Measurements from ENCODE around the gene IRF2BP1. TPM values are rescaled to one million over a fixed set of nuclear protein-coding genes. Genes with fewer than 3 reads are reported as not detected.

Gene IRF2BP1, protein sequence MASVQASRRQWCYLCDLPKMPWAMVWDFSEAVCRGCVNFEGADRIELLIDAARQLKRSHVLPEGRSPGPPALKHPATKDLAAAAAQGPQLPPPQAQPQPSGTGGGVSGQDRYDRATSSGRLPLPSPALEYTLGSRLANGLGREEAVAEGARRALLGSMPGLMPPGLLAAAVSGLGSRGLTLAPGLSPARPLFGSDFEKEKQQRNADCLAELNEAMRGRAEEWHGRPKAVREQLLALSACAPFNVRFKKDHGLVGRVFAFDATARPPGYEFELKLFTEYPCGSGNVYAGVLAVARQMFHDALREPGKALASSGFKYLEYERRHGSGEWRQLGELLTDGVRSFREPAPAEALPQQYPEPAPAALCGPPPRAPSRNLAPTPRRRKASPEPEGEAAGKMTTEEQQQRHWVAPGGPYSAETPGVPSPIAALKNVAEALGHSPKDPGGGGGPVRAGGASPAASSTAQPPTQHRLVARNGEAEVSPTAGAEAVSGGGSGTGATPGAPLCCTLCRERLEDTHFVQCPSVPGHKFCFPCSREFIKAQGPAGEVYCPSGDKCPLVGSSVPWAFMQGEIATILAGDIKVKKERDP
- total RNA-seq (2022; extraction: Qiagen RNA extraction) = 19.8 to 36.1 TPM (median 34.7 TPM) in 5 replicates

GRCh38 chr19:45885556-45886426 is at the start of gene IRF2BP1:
Gene IRF2BP1, minus strand, starts transcription at chr19:45886141. Its CDS starts 367 bp downstream, at chr19:45885774.

GRCh38 chr19:45913874-45914830 is 28.2 kb upstream of the IRF2BP1 start, which contains the start of gene NANOS2:
Gene NANOS2, minus strand, starts transcription at chr19:45914778. Its CDS starts 85 bp downstream, at chr19:45914693.

DNA sequence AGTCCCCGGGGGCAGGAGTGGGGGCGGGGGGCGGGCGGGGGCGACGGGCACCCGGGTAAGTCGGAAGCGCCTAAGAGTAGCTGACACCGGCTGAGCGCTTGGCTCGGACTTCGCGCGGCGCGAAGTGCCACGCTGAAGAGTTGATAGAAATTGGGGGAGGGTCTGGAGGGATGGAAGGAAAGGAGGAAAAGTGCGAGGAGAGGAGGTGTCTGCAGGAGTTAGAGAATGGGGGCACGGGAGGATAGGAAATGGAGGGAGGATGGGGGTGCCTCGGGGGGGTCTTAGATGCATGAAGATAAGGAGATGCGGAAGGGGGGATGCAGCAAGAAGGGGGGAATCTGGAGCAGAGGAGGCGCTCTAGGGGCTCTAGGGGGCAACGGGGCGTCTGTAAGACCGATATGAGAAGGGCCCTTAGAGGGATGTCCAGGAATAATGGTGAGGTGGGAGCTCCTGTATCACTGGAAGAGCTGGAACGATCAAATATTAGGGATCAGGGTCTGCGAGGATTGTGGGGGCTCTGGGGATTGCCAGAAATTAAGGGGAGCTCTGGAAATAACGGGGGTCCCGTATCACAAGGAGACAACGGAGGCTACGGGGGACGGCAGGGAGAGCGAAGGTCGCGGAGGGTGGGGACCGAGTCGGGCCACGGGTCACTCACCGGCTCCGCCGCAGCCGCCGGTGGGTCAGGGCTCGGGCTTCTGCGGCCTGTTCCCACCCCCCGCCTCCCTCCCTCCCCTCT is 16.1 kb upstream of the IRF2BP1 start, which contains the start of gene MYPOP:
TSS of gene MYPOP (minus strand) at position 702 of the 739 bp plus-strand sequence. CDS start 840 bp downstream, outside the sequence.

GRCh38 chr19:45863840-45864628 is 21.9 kb downstream of the IRF2BP1 start, which contains the start of gene FOXA3:
Gene FOXA3, plus strand, starts transcription at chr19:45864326. Its CDS starts 131 bp downstream, at chr19:45864457.

DNA sequence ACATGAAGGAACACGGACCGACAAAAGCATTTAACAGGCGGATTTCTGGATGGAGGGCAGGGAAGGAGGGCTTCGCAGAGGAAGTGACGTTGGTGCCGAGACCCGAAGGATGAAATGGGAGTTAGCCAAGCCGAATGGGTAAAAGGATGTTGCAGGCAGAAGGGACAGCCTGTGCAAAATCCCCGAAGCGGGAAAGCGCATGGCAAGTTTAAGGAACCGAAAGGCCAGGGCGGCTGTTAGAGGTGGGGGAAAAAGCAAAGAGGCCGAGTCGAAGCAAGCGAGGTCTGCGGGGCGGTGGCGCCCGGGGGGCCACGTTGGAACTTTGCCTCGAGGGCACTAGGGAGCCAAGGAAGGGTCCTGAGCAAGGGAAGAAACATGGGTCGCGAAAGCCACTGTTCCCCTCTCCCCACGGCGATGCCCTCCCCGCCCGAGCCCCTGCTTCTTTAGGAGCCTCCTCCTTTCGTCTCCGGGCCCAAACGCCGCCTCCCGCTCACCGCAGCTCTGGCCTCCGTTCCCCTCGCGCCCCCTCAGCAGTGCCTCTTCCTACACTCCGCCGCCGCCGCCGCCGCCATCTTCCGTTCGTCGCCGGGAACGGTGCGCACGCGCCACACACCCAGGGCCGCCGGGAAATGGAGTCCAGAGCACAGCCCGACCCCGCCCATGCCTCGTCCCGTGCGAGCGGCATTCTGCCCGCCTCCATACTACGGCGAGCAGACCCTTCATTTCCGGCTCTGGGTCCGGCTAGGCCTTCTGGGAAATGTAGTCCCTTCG is 23.2 kb downstream of the IRF2BP1 start, which contains the start of gene SYMPK:
TSS of gene SYMPK (minus strand) at position 584 of the 771 bp plus-strand sequence. CDS start 8,652 bp downstream, outside the sequence.

Other genes with a start within 250 kb of the IRF2BP1 start
- gene EML2, start 246.7 kb downstream of the IRF2BP1 start, total RNA-seq (2022; extraction: Qiagen RNA extraction) = 18.4 to 27.7 TPM (median 24.5 TPM) in 5 replicates
- 2.0 to 5.1 TPM (median 3.5 TPM) in 5 replicates for gene GIPR, start 217.9 kb downstream of the IRF2BP1 start, total RNA-seq (2022; extraction: Qiagen RNA extraction)
- 770 to 989 TPM (median 799 TPM) in 5 replicates for gene SNRPD2, start 194.2 kb downstream of the IRF2BP1 start, total RNA-seq (2022; extraction: Qiagen RNA extraction)
- gene QPCTL, start 193.5 kb downstream of the IRF2BP1 start, total RNA-seq (2022; extraction: Qiagen RNA extraction) = 6.5 to 10.3 TPM (median 9.3 TPM) in 5 replicates
- 7.2 to 10.0 TPM (median 9.3 TPM) in 5 replicates for gene FBXO46, start 155.2 kb downstream of the IRF2BP1 start, total RNA-seq (2022; extraction: Qiagen RNA extraction)
- gene MEIOSIN, start 152.7 kb downstream of the IRF2BP1 start, total RNA-seq (2022; extraction: Qiagen RNA extraction) = 0.06 to 0.08 TPM (median 0.07 TPM) in 4 of 5 replicates, not detected in the other
- gene SIX5, start 116.9 kb downstream of the IRF2BP1 start, total RNA-seq (2022; extraction: Qiagen RNA extraction) = 16.8 to 28.2 TPM (median 25.8 TPM) in 5 replicates
- gene DMPK, start 103.7 kb downstream of the IRF2BP1 start, total RNA-seq (2022; extraction: Qiagen RNA extraction) = 32.3 to 55.5 TPM (median 45.8 TPM) in 5 replicates
- 20.2 to 37.2 TPM (median 35.9 TPM) in 5 replicates for gene DMWD, start 93.3 kb downstream of the IRF2BP1 start, total RNA-seq (2022; extraction: Qiagen RNA extraction)
- not detected in 5 replicates for gene RSPH6A, start 70.8 kb downstream of the IRF2BP1 start, total RNA-seq (2022; extraction: Qiagen RNA extraction)
- gene SYMPK, start 23.0 kb downstream of the IRF2BP1 start, total RNA-seq (2022; extraction: Qiagen RNA extraction) = 53.1 to 81.3 TPM (median 74.4 TPM) in 5 replicates
- gene FOXA3, start 21.8 kb downstream of the IRF2BP1 start, total RNA-seq (2022; extraction: Qiagen RNA extraction) = 0.55 to 0.95 TPM (median 0.91 TPM) in 5 replicates
- gene MYPOP, start 16.5 kb upstream of the IRF2BP1 start, total RNA-seq (2022; extraction: Qiagen RNA extraction) = 5.3 to 10.5 TPM (median 8.7 TPM) in 5 replicates
- not detected in 5 replicates for gene NANOS2, start 28.6 kb upstream of the IRF2BP1 start, total RNA-seq (2022; extraction: Qiagen RNA extraction)
- gene NOVA2, start 87.7 kb upstream of the IRF2BP1 start, total RNA-seq (2022; extraction: Qiagen RNA extraction) = 0.33 to 0.49 TPM (median 0.44 TPM) in 5 replicates
- gene CCDC61, start 109.3 kb upstream of the IRF2BP1 start, total RNA-seq (2022; extraction: Qiagen RNA extraction) = 3.7 to 6.2 TPM (median 4.5 TPM) in 5 replicates
- not detected in 5 replicates for gene PGLYRP1, start 136.9 kb upstream of the IRF2BP1 start, total RNA-seq (2022; extraction: Qiagen RNA extraction)
- 0.28 to 0.52 TPM (median 0.41 TPM) in 5 replicates for gene IGFL4, start 154.9 kb upstream of the IRF2BP1 start, total RNA-seq (2022; extraction: Qiagen RNA extraction)
- gene IGFL3, start 238.5 kb upstream of the IRF2BP1 start, total RNA-seq (2022; extraction: Qiagen RNA extraction) = 0.23 to 0.40 TPM (median 0.31 TPM) in 3 of 5 replicates, not detected in the others